Measurements from ENCODE around the gene PTGIS.
"Not testable (repeated sequence)": the region's sequence is repeated elsewhere in the genome, so short reads cannot be mapped to it uniquely, and the experiment has no call there.

Gene PTGIS

GRCh38 chr20:49567421-49568277 is at the start of gene PTGIS:
PTGIS (minus strand) TSS chr20:49568137; CDS start chr20:49568116, 21 bp downstream.
- no peak for DNase-seq

GRCh38 chr20:49617394-49617793 is 49.5 kb upstream of the PTGIS start:
- DNase-seq: not testable (repeated sequence)

GRCh38 chr20:49616154-49617007 is 48.4 kb upstream of the PTGIS start:
- no peak for DNase-seq

GRCh38 chr20:49615401-49616153 is 47.6 kb upstream of the PTGIS start:
- no peak for DNase-seq

- not testable (repeated sequence) for DNase-seq
Observed at GRCh38 chr20:49615051-49615400, 47.1 kb upstream of the PTGIS start.

GRCh38 chr20:49614338-49615050 is 46.6 kb upstream of the PTGIS start:
- no peak for DNase-seq

GRCh38 chr20:49612127-49612738 is 44.3 kb upstream of the PTGIS start:
- no peak for DNase-seq

GRCh38 chr20:49611539-49612126 is 43.7 kb upstream of the PTGIS start:
- not testable (repeated sequence) for DNase-seq

GRCh38 chr20:49610691-49611538 is 43.0 kb upstream of the PTGIS start:
- peak; percentile 66 for DNase-seq

GRCh38 chr20:49608752-49609670 is 41.1 kb upstream of the PTGIS start:
- peak; percentile 73 for DNase-seq

- no peak for DNase-seq
Observed at GRCh38 chr20:49607568-49607967, 39.6 kb upstream of the PTGIS start.

- no peak for DNase-seq
Observed at GRCh38 chr20:49603209-49603627, 35.3 kb upstream of the PTGIS start.

- no peak for DNase-seq
Observed at GRCh38 chr20:49602345-49603208, 34.6 kb upstream of the PTGIS start.

- no peak for DNase-seq
Observed at GRCh38 chr20:49601153-49601924, 33.4 kb upstream of the PTGIS start.

GRCh38 chr20:49599746-49600113 is 31.8 kb upstream of the PTGIS start:
- DNase-seq: no peak

- DNase-seq: no peak
Observed at GRCh38 chr20:49597825-49598395, 30.0 kb upstream of the PTGIS start.

All from activated gamma-delta T cell treated with Interleukin-2 at 50 U/mL for 16 hours (primary cell).